DND-41 (cell line): Measurements from ENCODE around the gene MAGEB1.

Experiments used
- EZH2 ChIP-seq: IDR thresholded peaks from 3 replicates; pipeline ENCODE4 v1.6.1; 2012; ENCODE audit warnings: borderline replicate concordance, low read depth, mild to moderate bottlenecking, moderate library complexity, low read length, inconsistent platforms; ENCODE audit not compliant: severe bottlenecking
- TF ChIP-seq, protein P1 (sequence below): IDR thresholded peaks from 2 replicates; pipeline ENCODE4 v1.5.1; 2012; ENCODE audit warnings: borderline replicate concordance, low read length, moderate library complexity, mild to moderate bottlenecking; ENCODE audit not compliant: poor library complexity, severe bottlenecking; ENCODE audit errors: extremely low read depth

DNA sequence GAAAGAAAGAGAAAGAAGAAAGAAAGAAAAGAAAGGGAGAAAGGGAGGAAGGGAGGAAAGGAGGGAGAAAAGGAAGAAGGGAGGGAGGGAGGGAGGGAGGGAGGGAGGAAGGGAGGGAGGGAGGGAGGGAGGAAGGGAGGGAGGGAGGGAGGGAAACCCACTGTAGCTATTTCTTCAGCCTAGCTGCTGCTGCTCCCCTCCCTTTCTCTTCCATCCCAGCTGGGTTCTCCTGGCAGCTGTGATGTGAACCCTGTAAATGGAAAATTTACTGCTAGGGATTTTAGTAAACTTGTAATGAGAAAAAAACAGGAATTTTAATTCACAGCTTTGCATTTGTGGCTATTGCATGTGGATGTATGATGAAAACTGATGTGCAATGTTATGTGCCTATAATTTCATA is 54.3 kb downstream of the MAGEB1 start:
- TF ChIP-seq, protein P1, sequence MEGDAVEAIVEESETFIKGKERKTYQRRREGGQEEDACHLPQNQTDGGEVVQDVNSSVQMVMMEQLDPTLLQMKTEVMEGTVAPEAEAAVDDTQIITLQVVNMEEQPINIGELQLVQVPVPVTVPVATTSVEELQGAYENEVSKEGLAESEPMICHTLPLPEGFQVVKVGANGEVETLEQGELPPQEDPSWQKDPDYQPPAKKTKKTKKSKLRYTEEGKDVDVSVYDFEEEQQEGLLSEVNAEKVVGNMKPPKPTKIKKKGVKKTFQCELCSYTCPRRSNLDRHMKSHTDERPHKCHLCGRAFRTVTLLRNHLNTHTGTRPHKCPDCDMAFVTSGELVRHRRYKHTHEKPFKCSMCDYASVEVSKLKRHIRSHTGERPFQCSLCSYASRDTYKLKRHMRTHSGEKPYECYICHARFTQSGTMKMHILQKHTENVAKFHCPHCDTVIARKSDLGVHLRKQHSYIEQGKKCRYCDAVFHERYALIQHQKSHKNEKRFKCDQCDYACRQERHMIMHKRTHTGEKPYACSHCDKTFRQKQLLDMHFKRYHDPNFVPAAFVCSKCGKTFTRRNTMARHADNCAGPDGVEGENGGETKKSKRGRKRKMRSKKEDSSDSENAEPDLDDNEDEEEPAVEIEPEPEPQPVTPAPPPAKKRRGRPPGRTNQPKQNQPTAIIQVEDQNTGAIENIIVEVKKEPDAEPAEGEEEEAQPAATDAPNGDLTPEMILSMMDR = no peak
- no peak for TF ChIP-seq EZH2
